HS-27A (cell line): ENCODE measurements around the gene UBR7.
"Not testable (repeated sequence)": the region's sequence is repeated elsewhere in the genome, so short reads cannot be mapped to it uniquely, and the experiment has no call there.

ENCODE experiments used
- DNase-seq: peaks from one replicate; pipeline ENCODE4 v3.0.0-alpha.2; 2012; ENCODE audit warnings: low read depth, missing footprints

Gene UBR7

DNA sequence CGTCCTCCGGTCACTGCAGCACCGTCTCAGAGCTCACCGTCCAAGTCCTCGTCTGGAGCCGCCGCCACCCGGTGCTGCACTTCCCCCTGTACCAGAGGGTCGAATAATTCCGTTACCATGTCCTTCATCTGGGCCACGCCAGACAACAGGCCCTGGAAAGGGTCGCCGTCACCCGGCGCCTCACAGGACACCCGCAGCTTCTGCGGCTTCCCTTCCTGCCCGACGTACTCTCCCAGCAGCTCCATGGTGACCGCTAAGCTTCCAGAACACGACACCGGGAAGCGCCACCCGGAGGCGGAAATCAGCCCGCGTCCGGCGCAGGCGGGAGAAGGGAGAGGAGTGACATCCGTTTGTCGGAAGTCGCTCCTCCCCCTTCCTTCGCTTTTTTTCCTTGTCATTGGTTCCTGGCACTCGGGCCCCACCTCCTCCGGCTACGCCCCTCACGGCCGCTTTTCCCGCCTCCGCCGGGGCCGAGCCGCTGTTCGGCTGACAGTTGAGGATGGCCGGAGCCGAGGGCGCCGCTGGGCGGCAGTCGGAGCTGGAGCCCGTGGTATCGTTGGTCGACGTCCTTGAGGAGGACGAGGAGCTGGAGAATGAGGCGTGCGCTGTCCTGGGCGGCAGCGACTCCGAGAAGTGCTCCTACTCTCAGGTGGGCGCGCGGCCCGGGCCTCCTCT lies at the start of gene UBR7, which contains the start of gene GON7:
TSS of gene UBR7 (plus strand) at position 464 of the 675 bp plus-strand sequence. CDS start at position 500, 36 bp downstream.
TSS of gene GON7 (minus strand) at position 273 of the 675 bp plus-strand sequence. CDS start at position 245, 28 bp downstream.
- DNase-seq = peak; percentile 88

- DNase-seq = not testable (repeated sequence)
These were observed 48.7 kb upstream of the UBR7 start for GRCh38 chr14:93158349-93158748.

DNA sequence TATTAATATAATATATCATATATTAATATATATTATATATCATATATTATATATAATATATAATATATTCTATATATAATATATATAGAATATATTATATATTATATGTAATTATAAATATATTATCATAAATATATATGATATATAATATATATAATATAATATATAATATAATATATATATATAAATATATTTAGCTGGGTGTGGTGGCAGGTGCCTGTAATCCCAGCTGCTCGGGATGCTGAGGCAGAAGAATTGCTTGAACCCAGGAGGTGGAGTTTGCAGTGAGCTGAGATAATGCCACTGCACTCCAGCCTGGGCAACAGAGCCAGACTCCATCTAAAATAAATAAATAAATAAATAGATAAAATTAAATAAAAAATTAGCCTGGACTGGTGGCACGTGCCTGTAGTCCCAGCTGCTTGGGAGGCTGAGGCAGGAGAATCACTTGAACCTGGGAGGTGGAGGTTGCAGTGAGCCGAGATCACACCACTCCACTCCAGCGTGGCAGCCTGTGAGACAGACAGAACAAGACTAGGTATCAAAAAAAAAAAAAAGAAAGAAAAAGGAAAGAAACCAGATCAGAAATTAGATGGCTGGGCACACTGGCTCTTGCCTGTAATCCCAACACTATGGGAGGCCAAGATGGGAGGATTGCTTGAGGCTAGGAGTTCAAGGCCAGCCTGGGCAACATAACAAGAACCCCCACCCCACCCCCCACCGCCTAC lies 47.3 kb upstream of the UBR7 start:
- not testable (repeated sequence) for DNase-seq

DNA sequence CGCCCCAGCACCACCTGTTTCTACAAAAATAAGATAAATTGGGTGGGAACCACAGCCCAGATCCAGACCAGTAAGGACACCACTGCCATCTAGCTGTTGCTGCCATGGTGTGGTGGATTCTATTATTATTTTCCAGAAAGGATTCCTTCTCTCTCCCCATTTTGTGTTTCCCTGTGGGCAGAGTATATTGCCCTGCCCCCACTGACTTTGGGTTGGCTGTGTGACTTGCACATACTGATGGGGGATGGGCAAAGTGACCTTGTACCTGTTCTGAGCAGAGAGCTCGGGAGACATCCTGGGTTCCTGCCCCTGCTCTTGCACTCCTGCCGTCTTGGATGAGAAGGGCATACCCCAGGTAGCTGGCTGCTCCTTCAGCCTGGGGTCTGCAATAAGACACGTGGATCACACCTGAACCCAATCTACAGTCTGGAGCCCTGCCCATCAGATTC lies 46.7 kb upstream of the UBR7 start:
- DNase-seq = no peak

DNA sequence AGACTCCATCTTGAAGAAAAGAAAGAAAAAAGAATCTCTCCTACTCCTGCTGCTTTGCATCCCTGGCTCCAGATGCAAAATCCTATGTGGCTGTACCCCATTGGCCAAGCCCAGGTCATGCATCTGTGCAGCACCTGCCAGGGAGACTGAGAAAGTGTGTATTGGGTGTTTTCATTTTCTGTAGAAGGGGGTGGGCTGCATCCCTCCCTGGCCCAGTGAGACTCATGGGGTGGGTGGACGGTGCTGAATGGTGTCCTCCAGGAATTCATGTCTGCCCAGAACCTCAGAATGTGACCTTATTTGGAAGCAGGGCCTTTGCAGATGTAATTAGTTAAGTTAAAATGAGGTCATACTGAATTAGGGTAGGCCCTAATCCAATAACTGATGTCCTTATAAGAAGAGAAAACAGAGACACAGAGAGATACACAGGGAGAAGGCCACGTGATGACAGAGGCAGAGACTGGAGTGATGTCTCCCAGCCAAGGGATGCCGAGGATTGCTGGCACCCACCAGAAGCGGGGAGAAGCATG lies 45.6 kb upstream of the UBR7 start:
- DNase-seq = no peak

DNA sequence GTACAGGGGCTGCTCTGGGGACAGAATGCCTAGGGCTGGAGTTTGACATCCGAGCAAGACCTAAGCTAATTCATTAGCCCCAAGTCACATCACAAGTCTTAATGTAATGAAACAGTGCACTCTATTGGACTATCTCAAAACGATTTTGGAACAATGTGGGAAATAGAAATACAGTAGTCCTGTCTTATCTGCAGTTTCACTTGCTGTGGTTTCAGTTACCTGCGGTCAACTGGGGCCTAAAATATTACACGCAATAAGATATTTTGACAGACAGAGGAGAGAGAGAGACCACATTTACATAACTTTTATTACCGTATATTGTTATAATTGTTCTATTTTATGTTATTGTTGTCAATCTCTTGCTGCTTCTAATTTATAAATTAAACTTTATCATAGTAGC lies 43.5 kb upstream of the UBR7 start:
- no peak for DNase-seq

GRCh38 chr14:93165271-93166265 lies 41.5 kb upstream of the UBR7 start:
- DNase-seq = not testable (repeated sequence)

- DNase-seq = not testable (repeated sequence)
These were observed 38.4 kb upstream of the UBR7 start for GRCh38 chr14:93168610-93169009.

- DNase-seq = not testable (repeated sequence)
These were observed 37.4 kb upstream of the UBR7 start for GRCh38 chr14:93169619-93170018.

GRCh38 chr14:93170141-93170540 lies 36.9 kb upstream of the UBR7 start:
- not testable (repeated sequence) for DNase-seq

- DNase-seq = no peak
These were observed 35.7 kb upstream of the UBR7 start for GRCh38 chr14:93171376-93171775.

- DNase-seq = no peak
These were observed 33.1 kb upstream of the UBR7 start for GRCh38 chr14:93173943-93174395.

GRCh38 chr14:93174731-93175130 lies 32.3 kb upstream of the UBR7 start:
- DNase-seq = not testable (repeated sequence)

DNA sequence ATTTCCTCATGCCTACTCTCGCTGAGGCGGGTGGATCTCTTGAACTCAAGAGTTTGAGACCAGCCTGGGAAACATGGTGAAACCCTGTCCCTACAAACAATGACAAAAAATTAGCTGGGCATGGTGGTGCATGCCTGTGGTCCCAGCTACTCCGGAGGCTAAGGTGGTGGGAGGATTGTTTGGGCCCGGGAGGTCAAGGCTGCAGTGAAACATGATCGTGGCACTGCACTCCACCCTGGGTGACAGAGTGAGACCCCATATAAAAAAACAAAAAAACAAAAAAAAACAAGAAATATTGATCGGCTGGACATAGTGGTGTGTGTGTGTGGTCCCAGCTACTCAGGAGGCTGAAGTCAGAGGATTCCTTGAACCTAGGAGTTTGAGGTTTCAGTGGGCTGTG lies 31.6 kb upstream of the UBR7 start:
- DNase-seq = no peak

DNA sequence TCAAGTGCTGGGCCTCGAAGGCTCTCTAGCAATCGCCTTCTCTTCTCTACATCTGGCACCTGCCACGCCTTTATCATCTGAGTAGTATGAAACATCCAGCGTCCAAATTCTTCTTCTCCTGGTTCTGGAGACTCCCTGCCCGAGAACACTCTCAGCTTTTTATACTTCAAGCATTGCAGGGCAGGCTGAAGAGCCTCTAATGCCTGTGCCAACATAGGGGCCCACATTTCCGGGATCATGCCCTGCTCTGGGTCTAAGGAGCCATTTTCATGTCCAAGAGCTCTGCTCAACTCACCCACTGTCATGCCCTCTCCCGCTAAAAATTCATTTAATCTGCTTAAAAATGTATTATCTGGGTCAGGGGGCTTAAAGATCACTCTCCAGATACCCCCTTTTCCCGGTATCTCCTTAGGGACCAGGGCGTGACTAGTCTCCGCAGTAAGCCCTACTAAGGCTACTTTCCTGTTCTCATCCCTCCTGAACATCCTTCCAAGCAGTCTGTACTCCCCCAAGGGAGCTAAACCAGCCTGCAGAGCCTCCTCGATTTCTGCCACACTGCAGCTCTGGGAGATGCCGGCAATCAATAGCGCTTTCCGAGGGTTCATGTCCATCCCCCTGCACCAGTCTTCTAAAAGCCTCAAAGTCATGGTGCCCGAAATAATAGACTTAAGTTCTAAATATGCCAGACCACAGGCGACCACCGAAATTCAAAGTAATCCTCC lies 23.3 kb upstream of the UBR7 start:
- DNase-seq = no peak

DNA sequence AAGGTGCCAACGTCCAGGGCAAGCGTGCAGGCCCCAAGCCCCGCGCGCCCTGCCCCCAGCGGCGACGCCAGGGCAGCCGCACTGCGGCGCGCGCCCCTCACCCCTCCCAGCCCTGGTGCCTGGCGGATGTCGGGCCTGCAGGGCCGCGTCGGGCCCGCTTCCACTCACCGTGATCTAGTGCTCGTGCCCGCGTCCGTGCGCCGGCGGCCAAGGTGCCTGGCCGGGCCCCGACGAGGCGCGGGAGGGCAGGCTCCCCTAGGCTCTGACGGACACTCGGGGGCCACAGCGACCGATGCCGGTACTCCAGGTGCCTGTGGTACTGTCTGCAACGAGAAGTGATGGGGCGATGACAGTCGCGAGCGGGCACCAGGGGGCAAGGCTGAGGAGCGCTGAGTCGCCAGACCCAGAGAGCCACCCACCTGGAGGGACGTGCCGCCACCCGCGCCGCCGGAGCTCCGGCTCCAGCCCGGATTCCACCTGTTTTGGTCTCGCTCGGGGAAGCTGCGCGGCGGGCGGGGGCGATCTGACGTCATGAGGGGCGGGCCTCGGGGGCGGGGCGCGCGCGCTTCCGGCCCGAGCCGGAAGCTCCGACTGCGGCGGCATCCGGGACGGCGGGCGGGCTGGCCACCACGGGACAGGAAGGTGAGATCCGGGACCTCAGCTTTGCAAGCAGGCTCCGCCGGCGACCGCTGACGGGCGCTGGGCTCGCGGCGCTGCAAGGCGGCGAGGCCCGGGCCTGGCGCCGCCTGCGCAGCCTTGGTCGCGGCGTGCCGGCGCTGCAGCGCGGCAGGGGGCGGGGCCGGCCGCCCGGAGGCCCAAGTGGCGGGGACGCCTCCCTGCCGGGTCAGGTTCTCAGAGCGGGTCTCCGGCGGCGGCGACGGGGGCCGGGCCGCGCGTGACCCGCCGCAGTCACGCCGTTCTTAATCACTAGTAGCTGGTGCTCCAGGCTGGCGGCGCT lies 22.4 kb upstream of the UBR7 start, which contains the start of the genes LYSET and MOAP1:
TSS of gene LYSET (plus strand) at position 927 of the 958 bp plus-strand sequence. CDS start 89 bp downstream, outside the sequence.
TSS of gene MOAP1 (minus strand) at position 507 of the 958 bp plus-strand sequence. CDS start 655 bp downstream, outside the sequence.
- peak; percentile 51 for DNase-seq

- DNase-seq = no peak
These were observed 21.7 kb upstream of the UBR7 start for GRCh38 chr14:93185349-93185720.

DNA sequence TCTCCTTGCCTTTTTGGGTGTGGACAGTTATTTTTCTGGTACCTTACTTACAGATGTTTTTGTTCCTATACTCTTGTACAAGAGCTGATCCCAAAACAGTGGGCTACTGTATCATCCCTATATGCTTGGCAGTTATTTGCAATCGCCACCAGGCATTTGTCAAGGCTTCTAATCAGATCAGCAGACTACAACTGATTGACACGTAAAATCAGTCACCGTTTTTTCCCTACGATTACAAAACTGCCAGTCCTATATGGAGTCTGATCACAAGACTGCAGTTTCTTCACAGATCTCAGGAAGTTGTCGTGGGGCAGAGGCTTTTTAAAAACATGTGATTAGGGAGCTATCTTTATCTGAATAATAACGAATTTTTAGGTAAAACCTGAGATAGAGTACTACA lies 20.6 kb upstream of the UBR7 start:
- no peak for DNase-seq

- DNase-seq = no peak
These were observed 20.1 kb upstream of the UBR7 start for GRCh38 chr14:93186956-93187355.
